DMS153 treated with DMSO at 0.1 percent for 48 hours (cell line): ENCODE results near the gene MIB2.
"Not testable (repeated sequence)": the region's sequence is repeated elsewhere in the genome, so short reads cannot be mapped to it uniquely, and the experiment has no call there.

Experiments
- DNase-seq: peaks from one replicate; lab custom pipeline; 2025; ENCODE audit not compliant: unreplicated experiment; lab: John Stamatoyannopoulos, UW

The MIB2 gene

DNA sequence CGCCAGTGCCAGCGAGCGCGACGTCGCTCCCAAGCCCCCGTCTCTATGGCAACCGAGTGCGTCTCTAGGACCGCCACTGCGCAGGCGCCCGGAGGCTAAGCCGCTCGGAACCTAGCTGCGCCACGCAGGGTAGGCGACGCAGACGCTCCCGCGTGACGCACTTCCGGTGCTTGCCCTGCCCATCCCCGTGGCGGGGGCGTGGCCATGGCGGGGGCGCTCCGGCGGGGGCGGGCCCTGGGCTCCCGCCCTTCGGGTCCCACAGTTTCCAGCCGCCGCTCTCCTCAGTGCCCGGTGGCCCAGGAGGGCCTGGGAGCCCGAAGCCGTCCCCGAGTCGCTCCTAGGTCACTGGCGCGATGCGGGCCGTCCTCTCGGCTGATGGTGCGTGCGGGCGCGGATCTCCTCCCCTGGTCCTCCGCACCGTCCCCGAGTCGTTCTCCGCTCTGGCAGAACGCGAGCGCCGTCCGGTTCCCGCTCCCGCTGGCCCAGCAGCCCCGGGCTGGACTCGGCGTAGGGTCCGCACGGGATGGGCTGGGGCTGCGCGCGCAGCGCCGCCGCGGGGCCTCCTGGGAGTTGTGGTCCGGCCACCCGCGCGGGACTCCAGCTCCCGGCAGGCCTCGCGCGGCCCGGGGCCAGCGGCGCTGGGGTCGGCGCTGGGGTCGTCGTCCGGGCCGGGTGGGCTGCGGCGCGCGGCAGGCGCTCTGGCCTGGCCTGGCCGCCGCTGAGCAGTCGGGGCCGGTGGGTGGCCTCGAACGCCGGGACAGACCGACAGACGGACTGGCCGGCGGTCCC is at the start of gene MIB2:
Gene MIB2 (plus strand): TSS at position 245 of the 789 bp plus-strand sequence. CDS start 7,953 bp downstream, outside the sequence.
- DNase-seq, result peak; percentile 100

DNA sequence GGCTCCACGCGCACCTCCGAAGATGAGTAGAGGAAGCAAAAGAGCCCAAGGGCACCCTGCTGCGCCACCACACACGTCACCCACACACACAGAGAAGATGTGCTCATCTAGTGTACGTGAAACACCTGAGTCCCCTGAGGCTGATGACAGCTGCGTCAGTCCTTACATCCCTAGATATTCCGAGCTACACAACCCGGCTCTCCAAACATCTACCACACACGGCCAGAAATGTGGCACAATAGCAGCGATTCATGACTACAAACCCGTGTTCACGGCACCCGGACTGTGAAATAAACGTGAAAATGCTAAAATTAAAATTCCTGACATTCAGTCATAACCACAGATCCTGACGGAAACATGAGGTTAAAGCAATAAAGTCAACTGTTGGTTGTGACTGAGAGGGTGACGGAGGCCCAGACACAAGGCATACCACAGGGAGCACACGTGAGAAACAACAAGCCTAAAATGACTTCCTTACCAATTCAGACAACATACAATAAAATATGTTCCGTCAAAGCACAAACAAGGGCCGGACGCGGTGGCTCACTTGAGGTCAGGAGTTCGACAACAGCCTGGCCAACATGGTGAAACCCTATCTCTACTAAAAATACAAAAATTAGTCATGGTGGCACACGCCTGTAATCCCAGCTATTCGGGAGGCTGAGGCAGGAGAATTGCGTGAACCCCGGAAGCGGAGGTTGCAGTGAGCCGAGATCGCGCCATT is 48.0 kb upstream of the MIB2 start:
- DNase-seq, result no peak

DNA sequence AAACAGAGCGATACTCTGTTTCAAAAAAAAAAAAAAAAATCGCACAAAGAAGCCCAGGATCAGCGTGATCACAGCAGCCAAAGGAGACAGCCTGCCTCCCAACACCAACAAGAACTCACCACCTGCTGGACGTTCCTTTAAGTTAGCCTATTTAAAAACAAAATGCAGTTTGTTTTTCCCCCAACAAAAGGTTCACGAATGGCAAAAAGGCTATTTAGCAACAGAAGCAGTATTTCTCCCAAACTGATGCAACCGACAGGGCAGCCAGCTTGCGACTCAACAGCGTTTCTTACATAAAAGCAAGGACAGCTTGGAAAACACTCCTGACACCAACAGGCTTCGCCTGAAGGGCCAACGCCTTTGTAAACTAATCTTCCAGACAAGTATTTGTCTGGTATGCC is 47.4 kb upstream of the MIB2 start:
- DNase-seq, result no peak

DNA sequence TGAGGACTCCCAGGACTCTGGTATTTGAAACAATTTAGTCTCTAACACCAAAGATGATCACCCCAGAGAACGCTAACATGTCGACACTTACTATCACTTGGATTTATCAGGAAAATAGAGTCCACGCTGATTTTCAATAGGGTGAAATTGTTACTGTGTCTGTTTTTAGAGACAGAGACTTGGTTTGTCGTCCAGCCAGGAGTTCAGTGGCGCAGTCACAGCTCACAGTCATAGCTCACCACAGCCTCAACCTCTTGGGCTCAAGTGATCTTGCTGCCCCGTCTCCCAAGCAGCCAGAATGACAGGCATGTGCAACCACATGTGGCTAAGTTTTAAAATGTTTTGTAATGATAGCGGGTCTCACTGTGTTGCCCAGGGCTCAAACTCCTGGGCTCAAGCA is 46.0 kb upstream of the MIB2 start:
- no peak for DNase-seq

DNA sequence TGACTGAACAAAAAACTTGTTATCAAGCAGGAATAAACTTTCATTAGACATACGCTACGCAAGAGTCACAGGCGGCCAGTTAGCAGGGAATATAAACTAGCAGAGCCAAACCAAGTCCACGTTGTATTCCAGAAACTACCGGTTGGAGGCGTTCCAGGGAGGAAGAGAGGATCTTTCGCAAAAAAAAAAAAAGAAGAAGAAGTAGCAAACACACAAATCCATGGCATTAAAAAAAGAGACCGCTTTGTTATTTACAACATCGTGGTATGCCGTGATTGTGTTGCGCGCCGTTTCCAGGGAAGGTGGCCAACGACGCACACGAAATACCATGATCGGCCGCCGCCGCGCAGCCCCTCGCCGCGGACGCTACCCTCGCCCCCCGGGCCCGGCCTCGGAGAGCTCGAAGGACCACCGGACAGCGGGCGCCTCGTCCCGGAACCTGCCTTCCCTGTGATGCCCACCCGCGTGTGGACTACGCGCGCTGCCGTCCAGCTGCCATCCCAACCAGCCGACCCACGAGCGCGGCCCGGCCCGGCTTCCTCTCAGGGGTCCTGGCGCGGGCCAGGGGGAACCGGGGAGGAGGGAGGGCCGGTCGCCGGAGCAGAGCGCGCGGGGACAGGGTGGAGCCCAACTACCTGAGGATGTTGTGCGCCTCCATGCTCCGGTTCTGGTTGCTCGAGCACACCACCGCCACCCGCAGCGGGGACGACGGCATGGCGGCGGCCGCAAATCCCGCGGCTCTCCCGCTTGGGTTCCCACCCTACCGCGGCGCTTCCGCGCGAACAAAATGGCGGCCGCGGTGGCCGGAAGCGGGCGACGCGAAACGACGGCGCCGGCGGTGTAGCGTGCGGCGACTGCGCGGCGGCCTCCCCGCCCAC is 41.2 kb upstream of the MIB2 start:
- peak; percentile 72 for DNase-seq

DNA sequence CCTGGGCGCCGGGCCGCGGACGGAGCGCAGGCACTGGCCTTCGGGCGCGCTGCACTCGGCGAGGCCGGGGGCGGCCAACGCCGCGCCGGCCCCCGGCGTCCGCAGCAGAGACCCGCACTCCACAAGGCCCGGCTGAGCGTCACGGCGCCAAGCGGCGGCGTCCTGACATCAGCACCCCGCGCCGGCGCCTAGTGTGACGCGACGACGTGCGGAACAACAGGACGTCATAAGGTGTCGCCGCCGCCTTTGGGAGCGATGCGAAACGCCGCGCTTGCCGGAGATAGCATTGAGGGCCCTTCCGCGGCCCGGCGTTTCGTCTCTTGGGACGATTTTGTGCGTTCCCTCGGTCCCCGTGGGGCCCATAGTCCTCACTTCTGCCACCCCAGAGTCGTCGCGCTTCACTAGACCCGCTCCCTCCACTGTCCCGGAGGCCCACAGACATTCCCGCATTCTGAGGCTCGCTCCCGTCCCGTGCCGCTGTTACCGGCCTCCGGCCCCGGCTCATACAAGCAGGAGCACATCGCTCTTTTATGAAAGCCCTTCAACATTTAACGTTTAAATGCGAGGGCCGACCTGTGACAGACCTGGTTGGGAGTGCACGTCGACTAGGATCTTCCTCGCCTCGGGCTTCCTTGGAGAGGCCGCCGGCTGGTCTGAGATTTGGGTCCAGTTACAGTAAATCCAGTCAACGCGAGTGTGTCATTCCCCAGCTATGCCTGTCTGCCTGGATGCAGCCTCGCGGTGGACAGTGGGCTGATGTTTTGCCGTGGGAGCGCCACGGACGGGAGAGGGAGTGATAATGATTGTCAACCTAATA is 40.4 kb upstream of the MIB2 start, which contains the start of gene SSU72:
Gene SSU72 (minus strand): TSS at position 143 of the 817 bp plus-strand sequence. CDS start 306 bp downstream, outside the sequence.
- peak; percentile 94 for DNase-seq

DNA sequence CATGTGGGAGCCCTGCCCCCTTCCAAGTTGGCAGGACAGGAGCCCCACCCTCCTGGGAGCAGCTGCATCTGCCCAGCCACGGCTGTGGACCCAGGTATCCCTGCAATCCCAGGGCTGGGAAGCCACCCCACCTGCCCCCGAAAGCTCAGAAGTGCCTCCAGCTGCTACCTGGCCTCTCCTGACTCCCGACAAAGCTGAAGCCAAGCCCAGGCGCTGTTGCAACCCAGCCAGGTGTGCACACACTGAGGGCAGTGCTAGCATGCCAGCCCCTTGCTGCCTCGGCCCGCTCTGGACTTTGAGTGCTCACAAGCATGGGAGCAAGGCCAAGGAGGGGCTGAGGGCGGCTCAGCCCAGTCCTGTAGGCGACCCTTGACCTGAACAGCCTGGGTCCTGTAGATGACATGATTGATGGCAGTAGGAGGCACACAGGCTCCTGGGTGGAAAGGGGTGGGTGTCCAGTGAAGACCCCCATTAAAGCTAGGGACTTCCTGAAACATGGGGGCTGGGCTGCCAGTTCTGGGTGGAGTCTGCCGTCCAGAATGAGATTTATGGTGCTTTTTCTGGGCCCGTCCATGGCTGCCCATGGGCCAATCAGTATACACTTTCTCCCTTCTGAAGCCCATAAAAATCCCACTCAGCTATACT is 37.8 kb upstream of the MIB2 start:
- DNase-seq, result no peak

DNA sequence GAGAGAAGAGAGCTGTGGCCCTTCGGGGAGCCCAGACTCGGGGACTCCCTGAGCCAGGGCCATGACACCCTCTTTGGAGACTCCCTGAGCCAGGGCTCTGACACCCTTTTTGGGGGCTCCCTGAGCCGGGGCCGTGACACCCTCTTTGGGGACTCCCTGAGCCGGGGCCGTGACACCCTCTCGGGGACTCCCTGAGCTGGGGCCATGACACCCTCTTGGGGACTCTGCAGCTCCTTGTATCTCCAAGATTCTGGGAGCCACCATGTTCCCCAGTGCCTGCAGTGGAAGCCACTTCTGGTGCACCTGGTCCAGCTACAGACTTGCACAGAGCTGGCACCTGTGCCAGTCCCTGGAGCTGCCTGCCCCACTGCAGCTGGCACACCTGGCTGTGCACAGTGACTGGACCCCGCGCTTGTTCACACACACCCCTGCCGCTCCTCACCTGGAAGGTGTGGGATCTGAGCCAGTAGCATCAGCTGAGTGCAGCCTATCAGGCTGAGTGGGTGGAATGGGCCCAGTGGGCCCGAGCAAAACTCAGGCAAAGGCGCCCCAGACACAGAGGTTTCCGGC is 36.8 kb upstream of the MIB2 start:
- DNase-seq, result no peak

DNA sequence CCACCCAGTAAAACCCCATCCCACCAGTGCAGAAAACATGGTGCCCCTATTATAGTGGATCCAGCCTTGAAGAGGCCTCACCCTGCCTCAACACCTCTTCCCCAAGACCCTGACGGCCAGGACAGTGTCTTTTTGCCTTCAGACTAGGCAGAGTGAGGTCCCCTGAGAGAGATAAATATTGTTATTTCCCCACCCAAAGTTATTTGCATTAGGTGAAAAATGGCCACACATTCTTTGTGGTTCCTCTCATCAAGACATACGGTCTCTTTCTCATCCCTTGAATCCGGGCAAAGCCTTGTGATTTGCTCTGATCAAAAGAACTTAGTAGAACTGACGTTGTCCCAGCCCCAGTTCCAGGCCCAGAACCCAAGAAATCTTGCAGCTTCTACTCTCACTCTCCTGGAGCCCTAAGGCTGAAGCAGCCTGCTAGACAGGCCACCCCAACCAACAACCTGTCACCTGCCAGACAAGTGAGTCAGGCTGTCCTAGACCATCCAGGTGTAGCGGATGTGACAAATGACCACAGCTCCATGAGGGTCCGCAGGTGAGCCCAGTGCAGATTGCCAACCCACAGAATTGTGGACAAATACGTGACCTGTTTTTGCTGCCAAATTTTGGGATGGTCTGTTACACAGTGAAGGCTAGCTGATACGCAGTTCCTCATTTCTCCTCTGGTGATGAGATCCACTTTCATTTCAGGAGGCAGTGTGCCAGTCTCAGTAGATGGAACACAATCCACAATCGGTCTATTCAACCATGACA is 32.5 kb upstream of the MIB2 start:
- DNase-seq, result no peak

DNA sequence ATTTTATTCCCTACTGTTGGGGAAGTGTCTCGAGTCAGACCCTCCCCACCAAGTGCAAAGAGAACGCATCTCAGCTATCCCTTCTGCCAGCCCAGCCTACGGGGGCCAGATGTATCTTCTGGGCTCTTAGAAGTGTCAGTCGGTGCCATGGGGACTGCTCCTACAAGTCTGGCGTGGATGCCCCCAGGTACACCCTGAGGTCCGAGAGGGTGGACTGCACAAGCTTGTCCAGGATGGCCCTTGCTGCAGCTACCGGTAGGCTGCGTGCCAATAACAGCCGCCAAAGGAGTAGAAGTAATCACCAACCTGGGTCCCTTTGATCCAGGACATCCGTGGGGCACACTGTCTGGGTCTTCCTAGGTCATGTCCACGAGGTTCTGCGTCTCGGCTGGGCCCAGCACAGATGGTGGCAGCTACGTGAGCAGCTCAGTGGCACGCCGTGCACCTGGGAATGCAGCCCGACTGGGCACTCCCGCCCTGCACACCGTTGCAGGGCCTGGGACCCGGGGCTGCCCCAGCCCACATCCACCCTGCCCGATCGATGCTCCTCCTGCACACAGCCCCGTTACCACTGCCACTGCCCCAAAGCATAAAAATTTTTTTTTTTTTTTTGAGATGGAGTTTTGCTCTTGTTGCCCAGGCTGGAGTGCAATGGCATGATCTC is 31.8 kb upstream of the MIB2 start:
- DNase-seq, result no peak

DNA sequence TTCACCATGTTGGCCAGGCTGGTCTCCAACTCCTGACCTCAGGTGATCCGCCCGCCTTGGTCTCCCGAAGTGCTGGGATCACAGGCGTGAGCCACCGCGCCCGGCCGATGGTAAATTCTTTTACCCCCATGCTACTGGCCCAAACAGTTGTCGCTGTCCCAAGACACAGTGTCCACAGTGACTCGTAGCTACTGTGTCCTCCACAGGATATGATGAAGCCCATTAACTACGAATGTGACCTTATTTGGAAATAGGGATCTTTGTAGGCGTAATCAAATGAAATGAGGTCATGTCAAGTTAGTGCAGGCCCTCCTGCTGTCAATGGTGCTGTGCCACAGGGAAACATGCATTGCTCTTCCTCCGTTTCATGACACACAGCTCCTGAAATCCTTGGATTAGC is 23.8 kb upstream of the MIB2 start:
- DNase-seq, result no peak

DNA sequence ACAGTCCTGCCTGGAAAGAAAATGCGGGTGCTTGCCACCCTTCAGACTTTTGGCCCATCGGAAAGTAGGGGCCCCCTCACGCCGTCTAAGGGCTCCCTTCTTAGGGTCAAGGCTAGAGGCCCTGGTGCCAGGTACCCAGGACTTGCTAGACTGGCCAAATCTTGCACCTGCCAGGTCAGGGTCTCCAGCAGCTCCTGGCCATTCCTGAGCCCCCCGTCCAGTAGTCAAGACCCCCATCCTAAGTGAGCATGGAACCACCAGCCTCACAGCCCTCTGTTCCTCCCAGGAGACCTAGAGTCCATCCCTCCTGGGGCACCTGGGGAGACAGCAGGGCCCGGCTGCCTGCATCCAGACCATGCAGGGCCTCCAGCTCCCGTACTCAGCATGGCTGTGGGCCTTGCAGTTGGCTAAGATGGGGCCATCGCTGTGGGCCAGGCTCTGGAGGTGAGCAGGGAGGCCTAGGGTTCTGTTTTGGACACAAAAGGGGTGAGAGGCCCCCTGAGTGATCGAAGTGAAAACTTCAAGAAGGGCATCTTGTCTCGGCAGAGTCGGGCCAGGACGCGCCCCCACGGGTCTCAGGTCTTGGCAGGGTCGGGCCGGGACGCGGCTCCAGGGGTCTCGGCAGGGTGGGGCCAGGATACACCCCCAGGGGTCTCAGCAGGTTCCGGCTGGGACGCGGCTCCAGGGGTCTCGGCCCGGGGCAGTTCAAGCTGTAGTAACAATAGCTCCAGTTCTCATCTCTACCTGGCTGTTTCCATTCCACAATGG is 21.3 kb upstream of the MIB2 start:
- no peak for DNase-seq

DNA sequence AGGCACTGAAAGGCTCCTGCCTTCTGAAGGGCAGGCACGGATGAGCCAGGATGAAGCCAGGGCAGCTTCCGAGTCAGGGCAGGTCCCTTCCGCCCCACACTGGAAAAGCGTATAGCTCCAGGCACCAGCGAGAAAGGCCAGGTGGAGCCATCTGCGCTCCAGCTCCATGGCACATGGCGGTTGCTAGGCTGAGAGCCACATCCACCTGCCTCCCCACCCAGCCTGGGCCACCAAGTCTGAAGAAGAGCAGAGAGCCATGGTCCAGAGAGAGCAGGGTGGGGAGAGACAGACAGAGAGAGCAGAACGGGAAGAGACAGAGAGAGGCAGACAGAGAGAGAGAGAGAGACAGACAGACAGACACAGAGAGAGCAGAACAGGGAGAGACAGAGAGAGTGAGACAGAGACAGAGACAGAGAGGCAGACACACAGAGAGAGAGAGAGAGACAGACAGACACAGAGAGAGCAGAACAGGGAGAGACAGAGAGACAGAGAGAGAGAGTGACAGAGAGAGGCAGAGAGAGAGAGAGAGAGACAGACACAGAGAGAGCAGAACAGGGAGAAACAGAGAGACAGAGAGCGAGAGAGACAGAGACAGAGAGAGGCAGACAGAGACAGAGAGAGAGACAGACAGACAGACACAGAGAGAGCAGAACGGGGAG is 20.6 kb upstream of the MIB2 start:
- DNase-seq, result no peak

DNA sequence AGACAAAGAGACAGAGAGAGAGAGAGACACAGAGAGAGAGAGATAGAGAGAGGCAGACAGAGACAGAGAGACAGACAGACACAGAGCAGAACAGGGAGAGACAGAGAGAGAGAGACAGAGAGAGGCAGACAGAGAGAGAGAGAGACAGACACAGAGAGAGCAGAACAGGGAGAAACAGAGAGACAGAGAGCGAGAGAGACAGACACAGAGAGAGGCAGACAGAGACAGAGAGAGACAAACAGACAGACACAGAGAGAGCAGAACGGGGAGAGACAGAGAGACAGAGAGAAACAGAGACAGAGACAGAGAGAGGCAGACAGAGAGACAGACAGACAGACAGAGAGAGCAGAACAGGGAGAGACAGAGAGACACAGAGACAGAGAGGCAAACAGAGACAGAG is 20.0 kb upstream of the MIB2 start:
- not testable (repeated sequence) for DNase-seq

DNA sequence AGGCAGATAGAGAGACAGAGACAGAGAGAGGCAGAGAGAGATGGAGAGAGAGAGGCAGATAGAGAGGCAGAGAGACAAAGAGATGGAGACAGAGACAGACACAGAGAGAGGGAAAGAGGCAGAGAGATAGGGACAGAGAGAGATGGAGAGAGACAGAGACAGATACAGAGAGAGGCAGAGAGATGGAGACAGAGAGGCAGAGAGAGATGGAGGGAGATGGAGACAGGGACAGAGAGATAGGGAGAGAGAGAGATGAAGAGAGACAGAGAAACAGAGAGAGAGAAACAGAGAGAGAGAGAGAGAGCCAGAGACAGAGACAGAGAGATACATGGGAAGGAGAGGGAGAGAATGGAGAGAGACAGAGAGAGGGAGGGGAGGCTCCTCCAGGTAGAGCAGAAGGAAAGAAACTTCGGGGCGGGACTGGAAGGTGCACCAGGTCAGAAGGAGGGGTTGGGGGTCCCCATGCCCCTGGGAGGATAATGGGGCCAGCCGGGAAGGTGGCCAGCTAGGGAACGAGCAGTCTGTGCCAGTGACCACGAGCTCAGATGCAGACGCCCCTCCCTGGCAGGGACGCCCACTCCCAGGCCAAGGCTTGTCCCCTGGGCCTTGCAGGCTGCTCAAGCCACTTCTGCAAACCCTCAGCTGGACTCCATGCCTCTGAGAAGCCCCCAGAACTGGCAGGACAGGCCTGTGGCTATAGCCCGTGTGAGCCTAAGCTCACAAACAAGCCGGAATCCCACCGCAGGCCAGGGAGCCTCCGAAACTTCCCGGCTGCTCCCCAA is 18.6 kb upstream of the MIB2 start:
- no peak for DNase-seq

DNA sequence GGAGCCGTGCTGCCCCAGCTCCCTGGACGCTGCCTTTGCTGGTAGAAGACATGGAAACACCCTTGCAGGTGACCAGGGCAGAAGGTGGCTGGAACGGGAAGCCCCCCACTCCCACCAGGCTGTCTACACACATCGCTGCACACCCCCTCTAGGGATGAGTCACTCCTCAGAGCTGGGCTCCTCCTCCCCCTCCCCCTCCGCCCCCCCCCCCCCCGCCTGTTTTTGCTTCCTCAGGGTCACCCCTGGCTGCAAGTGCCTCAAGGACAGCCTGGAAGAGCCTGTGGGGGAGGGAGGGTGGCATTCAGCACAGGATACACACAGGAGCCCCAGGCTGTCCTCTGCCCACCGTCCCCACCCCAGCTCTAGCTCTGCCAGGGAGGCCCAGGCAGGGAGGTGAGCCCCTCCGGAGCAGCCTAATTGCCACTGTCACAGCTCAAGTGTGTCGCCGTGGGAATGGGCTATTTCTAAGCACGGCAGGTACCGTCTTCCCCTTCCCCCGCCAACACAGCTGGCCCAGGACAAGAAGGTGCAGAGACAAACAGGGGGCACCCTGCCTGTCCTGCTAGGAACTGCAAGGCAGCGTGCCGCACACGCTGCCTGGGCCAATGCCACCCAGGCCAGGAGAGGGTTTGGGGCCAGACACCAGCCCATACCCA is 17.9 kb upstream of the MIB2 start:
- DNase-seq, result no peak
